Glomerular visceral epithelial cell (primary cell): ENCODE measurements around the gene FXN.
"Not testable (repeated sequence)": the region's sequence is repeated elsewhere in the genome, so short reads cannot be mapped to it uniquely, and the experiment has no call there.

ENCODE experiments used
- DNase-seq: peaks from one replicate; pipeline ENCODE4 v3.0.0-alpha.2; 2016; ENCODE audit errors: extremely low spot score

Gene FXN

DNA sequence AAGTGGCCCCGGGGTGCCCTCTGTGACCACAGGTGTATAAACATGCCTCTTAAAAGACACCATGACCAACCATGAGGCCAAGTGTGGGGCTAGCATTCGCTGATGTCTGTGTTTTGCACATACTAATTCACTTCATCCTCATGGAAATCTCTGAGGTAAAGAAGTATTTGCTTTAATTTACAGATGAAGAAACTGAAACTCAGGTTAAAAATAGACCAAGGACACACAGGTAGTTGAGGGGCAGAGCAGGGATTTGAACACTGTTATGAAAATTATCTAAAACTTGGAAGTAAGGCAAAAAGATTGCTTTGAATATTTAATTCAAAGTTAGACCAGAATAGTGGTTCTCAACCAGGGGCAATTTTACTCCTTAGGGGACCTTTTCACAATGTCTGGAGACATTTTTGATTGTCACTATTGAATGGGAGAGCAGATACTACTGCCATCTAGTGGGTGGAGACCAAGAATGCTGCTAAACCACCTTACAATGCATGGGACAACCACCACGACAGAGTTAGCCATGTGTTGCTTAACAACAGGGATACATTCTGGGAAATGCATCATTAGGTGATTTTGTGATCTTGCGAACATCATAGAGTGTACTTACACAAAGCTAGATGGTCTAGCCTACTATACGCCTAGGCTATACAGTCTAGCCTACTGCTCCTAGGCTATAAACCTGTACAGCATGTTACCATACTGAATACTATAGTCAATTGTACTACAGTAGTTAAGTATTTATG is 8.0 kb upstream of the FXN start:
- DNase-seq = peak; percentile 53

DNA sequence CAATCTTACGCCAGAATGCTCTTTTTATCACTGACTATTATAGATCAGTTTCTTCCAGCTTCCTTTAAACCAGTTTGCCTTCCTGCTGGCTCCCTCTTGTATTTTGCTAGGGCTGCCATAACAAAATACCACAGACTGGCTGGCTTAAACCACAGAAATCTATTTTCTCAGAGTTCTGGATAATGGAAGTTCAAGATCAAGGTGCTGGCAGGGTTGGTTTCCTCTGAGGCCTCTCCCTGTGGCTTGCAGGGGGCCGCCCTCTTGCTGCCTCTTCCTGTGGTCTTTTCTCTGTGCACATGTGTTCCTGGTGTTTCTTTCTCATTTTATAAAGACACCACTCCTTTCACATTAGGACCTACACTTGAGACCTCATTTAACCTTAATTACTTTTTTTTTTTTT is 6.8 kb upstream of the FXN start:
- DNase-seq = no peak

DNA sequence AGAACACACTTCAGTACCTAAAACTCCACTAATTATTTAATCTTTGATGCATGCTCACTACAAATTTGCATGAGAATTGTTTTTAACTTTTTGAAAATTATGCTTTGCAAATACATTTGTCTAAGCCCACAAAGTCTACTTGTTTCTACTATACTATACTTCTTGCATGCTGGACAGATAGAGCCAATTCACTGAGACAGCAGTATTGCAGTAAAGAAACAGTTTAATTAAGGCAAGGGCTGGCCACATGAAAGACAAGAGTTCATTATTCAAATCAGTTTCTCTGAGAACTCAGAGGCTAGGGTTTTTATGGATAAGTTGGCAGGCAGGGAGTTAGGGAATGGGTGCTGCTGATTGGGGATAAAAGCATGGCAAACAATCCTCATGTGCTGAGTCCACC is 6.0 kb upstream of the FXN start:
- DNase-seq = no peak

DNA sequence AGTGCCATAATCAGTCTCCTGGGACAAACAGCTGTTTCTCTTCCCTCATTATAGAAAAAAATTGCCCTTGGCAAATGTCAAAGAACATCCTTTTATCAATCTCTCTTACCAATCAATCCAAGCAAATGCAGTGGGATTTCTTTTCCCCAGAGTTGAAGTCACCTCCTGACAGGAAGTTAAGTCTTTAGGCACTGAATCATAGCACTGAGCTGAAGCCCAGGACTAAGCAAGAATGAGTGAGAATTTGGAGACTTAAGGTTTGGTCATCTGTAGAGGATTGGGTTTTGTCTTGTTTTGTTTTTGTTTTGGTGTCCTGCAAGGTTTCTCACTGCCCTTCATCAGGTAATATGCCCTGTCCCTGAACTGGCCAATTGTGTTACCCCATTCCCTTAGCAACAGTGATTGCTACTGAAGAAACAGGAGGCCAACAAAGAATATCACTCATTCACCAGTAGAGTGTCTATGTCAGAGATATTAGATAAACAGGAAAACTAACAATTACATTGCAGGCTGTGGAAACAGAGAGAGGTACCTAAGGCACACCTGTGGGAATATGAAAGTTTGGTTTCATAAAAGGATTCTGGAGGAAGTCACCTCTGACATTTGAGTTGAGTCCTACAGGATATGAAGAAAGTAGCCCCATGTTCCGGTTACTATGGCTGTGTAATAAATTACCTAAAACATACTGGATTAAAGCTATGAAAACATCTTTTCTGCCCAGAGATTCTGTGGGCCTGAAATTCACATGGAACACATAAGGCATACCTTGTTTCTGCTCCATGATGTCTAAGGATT is 4.5 kb upstream of the FXN start:
- DNase-seq = no peak

DNA sequence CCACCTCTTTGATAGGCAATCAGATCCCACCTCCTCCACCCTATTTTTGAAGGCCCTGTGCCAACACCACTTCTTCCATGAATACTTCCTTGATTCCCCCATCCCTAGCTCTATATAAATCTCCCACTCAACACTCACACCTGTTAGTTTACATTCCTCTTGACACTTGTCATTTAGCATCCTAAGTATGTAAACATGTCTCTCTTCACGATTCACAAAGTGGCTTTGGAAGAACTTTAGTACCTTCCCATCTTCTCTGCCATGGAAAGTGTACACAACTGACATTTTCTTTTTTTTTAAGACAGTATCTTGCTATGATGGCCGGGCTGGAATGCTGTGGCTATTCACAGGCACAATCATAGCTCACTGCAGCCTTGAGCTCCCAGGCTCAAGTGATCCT is 1.5 kb upstream of the FXN start:
- no peak for DNase-seq

DNA sequence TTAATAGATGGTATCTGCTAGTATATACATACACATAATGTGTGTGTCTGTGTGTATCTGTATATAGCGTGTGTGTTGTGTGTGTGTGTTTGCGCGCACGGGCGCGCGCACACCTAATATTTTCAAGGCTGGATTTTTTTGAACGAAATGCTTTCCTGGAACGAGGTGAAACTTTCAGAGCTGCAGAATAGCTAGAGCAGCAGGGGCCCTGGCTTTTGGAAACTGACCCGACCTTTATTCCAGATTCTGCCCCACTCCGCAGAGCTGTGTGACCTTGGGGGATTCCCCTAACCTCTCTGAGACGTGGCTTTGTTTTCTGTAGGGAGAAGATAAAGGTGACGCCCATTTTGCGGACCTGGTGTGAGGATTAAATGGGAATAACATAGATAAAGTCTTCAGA is 757 bp downstream of the FXN start:
- DNase-seq = peak; percentile 13

GRCh38 chr9:69036799-69037198 is 1.2 kb downstream of the FXN start:
- no peak for DNase-seq

DNA sequence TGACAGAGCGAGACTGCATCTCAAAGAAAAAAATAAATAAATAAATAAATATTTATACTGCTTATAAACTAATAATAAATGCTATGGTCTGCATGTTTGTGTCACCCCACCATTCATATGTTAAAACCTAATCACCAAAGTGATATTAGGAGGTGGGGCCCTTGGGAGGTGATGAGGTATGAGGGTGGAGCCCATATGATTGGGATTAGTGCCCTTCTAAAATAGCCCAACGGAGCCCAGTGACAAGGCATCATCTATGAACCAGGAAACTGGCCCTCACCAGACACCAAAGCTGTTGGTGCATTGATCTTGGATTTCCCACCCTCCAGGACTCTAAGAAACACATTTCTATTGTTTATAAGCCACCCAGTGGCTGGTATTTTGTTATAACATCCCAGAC is 5.1 kb downstream of the FXN start:
- DNase-seq = no peak

- DNase-seq = peak; percentile 46
These were observed 9.0 kb downstream of the FXN start for GRCh38 chr9:69044240-69045219.

DNA sequence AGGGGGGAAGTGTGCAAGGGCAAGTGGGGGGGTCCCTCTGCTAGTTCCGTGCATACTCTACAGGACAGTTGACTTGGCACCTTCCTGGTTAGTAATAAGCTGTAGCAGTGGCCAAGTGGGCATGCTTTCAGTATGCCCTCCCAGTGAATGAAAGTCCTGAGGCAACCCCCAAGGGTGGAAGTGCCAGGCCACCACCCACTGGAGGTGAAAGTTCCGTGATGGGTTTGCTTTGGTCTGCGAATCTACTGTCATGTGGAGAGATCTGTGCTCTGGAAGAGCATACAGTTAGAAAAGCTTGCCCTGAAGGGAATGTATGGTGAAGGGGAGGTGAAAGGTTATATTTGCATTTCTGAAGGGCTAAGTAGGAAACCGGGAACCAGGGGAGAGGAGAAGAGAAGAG is 10.3 kb downstream of the FXN start:
- DNase-seq = no peak

- no peak for DNase-seq
These were observed 11.2 kb downstream of the FXN start for GRCh38 chr9:69046723-69047122.

- DNase-seq = no peak
These were observed 11.8 kb downstream of the FXN start for GRCh38 chr9:69047371-69047770.

GRCh38 chr9:69049094-69049493 is 13.5 kb downstream of the FXN start:
- no peak for DNase-seq

DNA sequence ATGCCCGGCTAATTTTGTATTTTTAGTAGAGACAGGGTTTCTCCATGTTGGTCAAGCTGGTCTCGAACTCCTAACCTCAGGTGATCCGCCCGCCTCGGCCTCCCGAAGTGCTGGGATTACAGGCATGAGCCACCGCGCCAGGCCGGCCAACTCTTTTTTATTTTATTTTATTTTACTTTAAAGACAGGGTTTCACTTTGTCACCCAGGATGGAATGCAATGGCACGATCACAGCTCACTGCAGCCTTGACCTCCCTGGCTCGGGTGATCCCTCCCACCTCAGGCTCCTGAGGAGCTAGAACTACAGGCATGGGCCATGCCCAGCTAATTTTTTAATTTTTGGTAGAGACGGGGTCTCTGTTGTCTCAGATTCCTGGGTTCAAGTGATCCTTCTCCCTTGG is 15.4 kb downstream of the FXN start:
- not testable (repeated sequence) for DNase-seq

- DNase-seq = no peak
These were observed 19.4 kb downstream of the FXN start for GRCh38 chr9:69054989-69055388.

DNA sequence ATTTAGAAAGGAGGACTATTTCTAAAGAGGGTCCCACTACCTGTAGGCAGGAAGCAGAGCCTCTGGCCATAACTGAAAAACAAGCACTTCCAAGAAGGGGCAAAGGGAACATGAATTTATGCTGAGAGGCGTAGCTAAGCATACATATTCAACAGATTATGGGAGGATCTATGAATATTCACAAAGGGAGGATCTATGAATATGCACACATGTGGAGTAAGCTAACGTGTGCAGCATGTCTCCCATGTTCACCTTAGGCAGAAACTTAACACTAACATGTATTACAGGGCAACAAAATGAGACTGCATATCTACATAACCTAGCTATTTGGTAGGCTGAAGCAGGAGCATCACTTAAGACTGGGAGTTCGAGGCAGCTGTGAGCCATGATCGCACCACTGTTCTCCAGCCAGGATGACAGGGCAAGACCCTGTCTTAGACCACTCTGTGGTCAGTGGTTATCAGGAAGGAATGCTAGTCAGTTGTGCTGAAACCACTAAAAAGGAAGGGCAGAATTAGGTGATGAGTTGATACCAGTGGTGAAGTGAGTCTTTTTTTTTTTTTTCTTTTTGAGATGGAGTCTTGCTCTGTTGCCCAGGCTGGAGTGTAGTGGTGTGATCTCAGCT is 20.8 kb downstream of the FXN start:
- DNase-seq = peak; percentile 31

GRCh38 chr9:69058101-69058500 is 22.5 kb downstream of the FXN start:
- DNase-seq = no peak

GRCh38 chr9:69060766-69061165 is 25.2 kb downstream of the FXN start:
- DNase-seq = no peak

DNA sequence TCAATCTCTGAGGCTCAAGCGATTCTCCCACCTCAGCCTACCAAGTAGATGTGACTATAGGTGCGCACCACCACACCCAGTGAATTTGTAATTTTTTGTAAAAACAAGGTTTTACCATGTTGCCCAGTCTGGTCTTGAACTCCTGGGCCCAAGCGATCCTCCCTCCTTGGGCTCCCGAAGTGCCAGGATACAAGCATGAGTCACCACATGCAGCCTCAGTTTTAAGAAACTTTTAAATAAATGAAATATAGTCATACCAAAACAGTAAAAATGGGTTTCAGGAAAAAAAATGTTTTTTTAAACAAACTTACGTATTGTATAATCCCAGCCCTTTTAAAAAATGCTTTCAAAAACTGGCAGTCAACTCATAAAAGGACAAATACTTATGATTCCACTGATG is 26.6 kb downstream of the FXN start:
- DNase-seq = no peak

GRCh38 chr9:69063839-69064238 is 28.3 kb downstream of the FXN start:
- no peak for DNase-seq

DNA sequence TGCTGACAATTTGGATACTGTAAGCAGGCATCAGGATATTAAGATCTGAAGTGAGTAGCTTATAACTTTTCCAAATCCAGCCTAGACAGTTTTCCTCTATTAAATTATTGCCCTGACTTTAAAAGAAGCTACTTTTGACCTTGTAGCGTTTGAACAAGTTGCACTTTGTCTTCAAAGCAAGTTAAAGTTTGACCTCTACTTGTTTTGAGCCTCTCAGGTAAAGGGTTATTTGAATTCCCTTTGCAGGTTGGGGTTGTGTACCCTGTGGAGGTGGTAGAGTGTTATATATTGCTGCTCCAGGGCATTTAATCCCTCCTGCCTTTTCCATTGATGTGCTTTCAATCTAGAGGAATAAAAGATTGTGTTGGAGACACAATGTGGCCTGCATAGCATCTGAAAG is 30.1 kb downstream of the FXN start:
- no peak for DNase-seq

DNA sequence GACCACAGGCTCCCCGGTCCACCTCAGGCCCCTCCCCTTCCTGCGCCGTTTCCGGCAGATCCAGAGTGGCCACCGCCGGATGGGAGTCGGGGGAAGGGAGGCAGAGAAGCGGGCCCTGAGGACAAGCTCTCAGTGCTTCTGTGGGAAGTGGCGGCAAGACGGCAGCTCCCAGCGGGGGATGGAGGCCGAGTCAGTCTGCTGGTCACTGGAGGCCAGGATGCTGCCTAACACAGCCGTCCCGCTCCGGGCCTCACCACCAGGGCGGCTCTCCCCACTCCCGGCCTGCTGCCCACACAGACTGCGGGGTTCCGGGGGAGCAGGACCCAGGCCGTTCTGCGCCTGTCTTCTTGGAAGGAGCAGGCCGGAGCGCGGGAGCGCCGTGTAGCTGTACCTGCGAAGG is 31.4 kb downstream of the FXN start:
- DNase-seq = no peak
